ENCODE measurements around the gene ZNF526.

Gene ZNF526

DNA sequence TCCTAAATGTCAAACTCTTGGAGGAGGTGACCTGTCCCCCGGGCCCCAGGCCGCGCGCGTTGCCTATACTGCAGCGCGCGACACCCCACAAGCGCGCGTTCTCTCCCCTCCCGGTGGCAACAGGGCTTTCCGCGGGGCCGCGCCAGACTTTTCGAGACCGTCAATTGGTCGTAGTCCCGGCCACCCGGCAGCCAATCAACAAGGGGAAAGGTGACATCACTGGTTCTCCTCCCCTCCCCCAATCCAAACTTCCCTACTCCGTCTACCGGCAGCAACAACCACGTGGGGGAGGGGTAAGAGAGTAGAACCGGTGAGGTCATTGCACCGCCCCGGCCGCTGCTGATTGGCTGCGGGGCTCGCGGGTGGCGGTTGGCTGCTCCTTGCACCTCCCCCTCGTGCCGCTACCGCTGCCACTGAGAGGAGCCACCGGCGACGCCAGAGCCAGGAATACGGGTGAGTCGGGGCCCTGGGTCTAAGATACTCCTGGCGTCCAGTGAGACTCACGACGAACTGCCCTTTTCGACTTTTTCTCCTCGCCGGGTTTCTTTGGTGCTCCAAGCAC, 48.1 kb downstream of the ZNF526 start:
- peak; percentile 93 for DNase-seq

DNA sequence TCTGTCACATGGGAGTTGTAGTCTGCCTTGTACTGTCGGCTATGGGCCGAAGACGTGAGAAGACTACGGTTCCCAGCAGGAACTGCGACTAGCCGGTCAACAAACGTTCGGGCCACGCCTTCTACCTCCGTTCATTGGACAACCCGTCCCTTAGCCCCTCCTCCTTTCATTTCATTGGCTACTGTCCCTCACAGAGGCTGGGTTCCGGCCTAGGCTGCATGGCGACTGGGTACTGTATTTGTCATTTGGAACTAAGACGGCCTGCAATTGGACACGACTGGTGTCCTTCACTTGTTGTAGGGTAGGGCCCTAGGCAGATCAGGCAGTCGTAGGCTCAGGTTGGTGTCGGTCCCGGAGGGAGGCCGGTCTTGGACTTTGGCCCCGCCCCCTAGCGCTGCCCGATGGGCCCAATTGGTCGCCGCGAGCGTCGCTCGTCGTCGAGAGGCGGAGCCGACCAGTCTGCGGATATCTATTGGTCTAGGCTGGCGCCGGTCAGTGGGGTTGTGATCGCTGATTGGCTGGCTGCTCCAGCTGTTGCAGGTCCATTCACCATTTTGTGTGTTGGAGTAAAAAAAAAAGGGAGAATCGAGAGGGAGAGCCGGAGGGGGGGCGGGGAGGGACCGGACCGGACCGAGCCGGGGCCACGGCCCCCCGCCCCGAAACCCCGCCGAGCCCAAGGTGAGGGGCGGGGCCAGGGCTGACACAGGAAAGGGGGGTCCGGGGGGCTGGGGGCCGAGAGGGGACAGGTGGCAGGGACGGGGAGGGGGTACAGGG, 48.8 kb downstream of the ZNF526 start, which contains the start of gene CIC:
TSS of gene CIC (plus strand) at position 549 of the 774 bp plus-strand sequence. CDS start 2,532 bp downstream, outside the sequence.
- peak; percentile 94 for DNase-seq

DNA sequence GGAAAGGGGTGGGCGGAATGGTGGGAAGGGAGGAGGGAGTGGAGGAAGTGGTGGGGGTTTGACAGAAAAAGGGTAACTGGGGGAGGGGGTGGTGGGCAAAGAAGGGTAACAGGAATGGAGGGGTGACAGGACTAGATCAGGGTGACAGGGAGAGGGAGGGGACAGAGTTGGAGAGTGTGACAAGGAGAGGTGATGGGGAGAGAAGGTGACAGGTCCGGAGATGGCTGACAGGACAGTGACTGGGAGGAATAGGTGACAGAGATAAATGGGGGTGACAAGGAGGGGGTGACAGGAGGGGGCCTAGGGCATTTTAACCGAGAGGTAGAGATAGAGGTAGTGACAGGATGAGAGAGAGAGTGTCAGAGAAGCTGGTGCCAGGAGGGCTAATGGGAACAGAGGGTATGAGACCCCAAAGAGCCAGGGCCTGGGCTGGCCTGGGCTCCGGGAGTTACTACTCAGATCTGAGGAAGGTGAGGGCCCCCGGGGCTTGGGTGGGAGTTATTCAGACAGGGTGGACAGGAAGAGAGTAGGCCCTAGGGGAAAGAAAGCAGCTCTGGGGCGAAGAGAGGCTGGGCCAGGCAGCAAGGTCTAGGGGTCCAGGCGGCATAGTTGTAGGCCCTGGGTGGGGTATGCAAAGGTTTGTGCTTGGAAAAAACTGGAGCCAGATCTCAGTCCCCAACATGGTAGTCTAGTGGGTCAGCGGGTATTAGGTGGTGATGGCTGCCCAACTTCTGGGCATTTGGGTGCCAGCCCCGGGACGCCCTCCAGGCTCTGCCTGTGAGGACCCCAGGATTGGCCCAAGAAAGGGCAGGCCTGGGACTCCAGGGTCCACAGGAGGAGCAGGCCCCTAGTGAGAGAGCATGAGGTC, 49.6 kb downstream of the ZNF526 start:
- DNase-seq: no peak

DNA sequence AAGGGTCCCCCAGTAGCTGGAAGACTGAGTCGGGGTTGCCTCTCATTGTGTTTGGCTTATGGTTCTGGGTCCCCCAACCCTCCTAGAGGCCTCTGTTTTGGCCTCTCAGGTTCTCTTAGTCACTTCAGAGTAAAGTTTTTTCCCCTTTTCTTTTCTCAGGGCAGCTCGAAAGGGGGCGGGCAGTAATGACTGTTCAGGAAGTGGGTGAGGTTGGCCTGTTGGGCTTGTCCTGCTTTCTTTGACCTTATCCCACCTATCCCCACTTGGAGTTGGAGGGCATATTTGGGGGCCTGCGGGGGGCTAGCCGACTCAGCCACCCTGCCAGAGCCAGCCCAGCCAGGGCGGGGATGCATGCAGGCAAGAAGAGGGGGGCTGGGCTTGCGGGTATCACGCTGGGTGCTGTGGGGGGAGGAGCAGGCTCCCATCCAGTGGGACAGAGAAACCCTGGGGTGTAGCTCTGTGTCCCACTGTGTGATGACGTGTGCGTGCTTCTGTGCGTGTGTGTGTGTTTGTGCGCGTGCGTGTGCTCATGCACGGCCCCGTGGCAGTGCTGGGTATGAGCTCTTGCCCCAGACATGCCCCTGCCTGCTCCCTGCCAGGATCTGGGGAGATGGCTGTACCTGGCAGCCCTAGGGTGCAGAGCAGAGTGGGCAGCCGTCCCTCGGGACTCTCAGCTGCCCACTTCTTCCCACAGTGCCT, 50.4 kb downstream of the ZNF526 start:
- DNase-seq: peak; percentile 53

DNA sequence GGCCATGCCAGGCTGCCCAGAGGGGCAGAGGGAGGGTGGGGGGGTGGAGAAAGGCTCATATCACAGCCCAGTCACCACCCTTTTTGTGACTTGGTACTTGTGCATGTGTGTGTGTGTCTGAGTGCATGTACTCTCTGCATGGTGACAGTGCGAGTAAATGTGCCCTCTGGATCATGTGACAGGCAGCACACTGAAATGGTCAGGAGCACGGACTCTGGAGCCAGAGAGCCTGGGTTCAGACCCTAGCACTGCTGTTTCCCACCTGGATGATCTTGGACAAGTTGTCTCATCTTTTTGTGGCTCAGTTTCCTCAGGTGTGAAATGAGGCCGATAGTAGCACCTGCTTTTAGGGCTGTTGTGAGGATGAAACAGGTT, 50.9 kb downstream of the ZNF526 start:
- DNase-seq: no peak

DNA sequence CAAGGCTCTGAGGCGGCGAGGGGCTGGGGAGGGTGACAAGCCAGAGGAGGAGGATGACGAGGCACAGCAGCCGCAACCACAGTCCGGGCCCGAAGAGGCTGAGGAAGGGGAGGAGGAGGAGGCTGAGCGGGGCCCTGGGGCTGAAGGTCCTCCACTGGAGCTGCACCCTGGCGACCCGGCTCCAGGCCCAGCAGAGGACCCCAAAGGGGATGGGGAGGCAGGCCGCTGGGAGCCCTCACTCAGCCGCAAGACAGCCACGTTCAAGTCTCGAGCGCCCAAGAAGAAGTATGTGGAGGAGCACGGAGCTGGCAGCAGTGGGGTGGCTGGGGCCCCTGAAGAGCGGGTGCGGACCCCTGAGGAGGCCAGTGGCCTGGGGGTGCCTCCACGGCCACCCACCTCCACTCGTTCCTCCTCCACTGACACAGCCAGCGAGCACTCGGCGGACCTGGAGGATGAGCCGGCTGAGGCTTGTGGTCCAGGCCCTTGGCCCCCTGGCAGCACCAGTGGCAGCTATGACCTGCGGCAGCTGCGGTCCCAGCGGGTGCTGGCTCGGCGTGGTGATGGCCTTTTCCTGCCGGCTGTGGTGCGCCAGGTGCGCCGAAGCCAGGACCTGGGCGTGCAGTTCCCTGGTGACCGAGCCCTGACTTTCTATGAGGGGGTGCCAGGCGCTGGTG, 51.9 kb downstream of the ZNF526 start:
- no peak for DNase-seq

DNA sequence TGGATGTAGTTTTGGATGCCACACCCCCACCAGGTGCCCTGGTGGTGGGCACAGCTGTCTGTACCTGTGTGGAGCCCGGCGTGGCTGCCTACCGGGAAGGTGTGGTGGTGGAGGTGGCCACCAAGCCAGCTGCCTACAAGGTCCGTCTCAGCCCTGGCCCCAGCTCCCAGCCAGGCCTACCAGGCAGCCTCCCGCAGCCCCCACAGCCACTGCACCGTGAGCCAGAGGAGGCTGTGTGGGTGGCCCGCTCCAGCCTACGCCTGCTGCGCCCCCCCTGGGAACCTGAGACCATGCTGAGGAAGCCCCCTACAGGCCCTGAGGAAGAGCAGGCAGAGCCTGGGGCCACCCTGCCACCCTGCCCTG, 52.4 kb downstream of the ZNF526 start:
- DNase-seq: no peak

DNA sequence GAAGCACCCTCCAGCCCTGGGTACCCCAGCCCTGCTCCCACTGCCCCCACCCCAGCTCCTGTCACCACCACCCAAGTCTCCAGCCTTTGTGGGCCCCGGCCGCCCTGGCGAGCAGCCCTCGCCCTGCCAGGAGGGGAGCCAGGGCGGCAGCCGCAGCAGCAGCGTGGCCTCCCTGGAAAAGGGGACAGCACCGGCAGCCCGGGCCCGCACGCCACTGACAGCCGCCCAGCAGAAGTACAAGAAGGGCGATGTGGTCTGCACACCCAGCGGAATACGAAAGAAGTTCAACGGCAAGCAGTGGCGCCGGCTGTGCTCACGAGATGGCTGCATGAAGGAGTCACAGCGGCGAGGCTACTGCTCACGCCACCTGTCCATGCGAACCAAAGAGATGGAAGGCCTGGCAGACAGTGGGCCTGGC, 52.9 kb downstream of the ZNF526 start:
- DNase-seq: no peak

DNA sequence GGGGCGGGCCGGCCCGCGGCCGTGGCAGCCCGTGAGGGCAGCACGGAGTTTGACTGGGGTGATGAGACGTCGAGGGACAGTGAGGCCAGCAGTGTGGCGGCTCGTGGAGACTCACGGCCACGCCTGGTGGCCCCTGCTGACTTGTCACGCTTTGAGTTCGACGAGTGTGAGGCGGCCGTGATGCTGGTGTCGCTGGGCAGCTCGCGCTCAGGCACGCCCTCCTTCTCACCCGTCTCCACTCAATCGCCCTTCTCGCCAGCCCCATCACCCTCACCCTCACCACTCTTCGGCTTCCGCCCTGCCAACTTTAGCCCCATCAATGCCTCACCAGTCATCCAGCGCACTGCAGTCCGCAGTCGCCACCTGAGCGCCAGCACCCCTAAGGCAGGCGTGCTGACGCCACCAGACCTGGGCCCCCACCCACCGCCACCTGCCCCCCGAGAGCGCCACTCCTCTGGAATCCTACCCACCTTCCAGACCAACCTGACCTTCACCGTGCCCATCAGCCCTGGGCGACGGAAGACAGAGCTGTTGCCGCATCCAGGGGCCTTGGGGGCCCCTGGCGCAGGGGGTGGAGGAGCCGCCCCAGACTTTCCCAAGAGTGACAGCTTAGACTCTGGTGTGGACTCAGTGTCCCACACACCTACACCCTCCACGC, 53.4 kb downstream of the ZNF526 start:
- no peak for DNase-seq

DNA sequence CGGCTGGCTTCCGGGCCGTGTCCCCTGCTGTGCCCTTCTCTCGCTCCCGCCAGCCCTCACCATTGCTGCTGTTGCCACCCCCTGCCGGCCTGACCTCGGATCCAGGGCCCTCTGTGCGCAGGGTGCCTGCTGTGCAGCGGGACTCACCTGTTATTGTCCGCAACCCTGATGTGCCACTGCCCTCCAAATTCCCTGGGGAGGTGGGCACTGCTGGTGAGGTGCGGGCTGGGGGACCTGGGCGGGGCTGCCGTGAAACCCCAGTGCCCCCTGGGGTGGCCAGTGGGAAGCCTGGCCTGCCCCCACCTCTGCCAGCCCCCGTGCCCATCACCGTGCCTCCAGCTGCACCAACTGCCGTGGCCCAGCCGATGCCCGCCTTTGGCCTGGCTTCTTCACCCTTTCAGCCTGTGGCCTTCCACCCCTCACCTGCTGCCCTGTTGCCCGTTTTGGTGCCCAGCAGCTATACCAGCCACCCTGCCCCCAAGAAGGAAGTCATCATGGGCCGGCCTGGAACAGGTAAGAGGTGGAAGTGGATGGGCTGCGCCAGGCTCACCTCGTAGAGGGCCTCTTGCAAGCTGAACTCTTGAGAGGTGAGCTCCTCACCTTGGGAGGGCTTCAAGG, 54.1 kb downstream of the ZNF526 start:
- DNase-seq: no peak

DNA sequence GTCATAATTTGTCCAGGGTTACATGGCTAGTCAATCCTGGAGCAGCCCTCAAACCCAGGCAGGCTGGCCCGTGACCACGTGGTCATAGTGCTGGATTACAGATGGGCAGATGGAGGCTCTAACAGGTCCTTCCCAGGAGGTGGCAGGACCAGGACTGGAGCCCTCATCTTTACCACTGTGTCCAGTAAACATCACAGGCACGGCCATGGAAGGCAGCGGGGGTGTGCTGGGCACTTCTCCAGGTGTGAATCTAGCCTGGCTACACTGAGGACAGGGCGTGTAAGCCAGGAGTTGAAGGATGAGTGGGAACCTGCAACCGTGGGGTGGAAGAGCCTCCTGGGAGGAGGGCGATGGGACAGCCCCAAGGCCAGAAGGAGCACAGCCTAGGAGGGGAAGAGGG, 55.0 kb downstream of the ZNF526 start:
- no peak for DNase-seq

DNA sequence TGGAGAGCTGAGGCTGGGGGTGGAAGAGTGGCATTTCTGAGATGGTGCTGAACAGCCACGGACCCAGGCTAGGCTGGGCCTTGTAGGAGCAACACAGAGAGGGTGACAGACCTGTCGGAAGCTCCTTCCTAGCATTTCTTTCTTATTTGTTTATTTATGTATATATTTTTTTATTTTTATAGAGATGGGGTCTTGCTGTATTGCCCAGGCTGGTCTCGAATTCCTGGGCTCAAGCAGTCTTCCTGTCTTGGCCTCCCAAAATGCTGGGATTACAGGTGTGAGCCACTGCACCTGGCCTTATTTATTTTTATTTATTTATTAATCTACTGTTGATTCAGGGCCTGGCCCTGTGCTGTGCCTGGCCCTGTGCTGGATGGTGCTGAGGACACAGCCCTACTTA, 55.4 kb downstream of the ZNF526 start:
- DNase-seq: no peak

DNA sequence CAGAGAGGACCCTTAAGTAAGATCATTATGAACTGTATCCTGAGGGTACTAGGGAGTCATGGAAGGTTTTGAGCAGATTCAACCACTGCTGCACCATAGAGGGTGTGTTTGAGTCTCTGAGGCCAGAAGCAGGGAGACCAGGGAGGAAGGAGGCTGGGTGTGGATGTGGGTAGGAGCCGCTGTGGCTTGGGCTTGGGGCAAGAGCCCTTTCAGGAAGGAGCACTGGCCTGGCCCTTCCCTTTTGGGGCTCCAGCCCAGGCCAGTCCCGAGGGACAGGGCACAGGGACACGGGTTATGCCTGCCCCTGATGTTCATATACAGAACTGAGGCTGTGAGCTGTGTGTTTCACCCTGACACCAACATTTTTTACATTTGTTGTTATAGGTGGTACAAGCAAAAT, 56.2 kb downstream of the ZNF526 start:
- no peak for DNase-seq

DNA sequence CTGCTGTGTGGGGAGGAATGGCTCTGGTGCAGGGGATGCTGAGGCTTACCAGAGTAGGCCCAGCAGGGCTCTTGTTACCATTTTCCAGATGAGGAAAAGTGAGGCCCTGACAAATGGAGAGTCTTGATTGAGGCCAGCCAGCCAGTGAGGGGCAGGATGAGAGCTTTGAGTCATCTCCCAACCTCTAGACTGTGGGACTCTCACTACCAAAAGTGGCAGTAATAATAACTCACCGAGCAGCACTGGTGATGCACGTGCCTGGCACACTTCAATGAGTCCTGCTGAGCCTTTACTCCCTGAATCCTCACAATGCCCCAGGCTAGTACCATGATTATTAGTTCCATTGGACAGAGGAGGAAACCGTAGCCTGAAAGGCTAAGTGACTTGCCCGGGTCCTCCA, 56.7 kb downstream of the ZNF526 start:
- DNase-seq: no peak

All from activated gamma-delta T cell (primary cell).